Smooth muscle cell (in vitro differentiated cells): ENCODE results near the gene TMEM119. TPM values are rescaled to one million over a fixed set of nuclear protein-coding genes. Genes with fewer than 3 reads are reported as not detected.

ENCODE experiments used
- DNase-seq: peaks from one replicate; lab custom pipeline; 2025; ENCODE audit not compliant: unreplicated experiment; lab: John Stamatoyannopoulos, UW
- H2AFZ ChIP-seq: fragments of 200-600 bp; sonication (generic); 2 replicates; pipeline ENCODE4 v1.6.0; 2016; ENCODE audit warnings: antibody characterized with exemption, low read depth, mild to moderate bottlenecking
- H3F3A ChIP-seq: fragments of 200-600 bp; sonication (generic); 2 replicates; pipeline ENCODE4 v1.6.0; 2017; ENCODE audit warnings: antibody characterized with exemption, low read depth
- H3K27ac ChIP-seq: fragments of 200-600 bp; sonication (generic); 2 replicates; pipeline ENCODE4 v1.5.1; 2016; ENCODE audit warnings: low read depth, mild to moderate bottlenecking
- H3K27me3 ChIP-seq: fragments of 200-600 bp; sonication (generic); 2 replicates; pipeline ENCODE4 v1.6.1; 2016; ENCODE audit warnings: low read depth, mild to moderate bottlenecking
- H3K36me3 ChIP-seq: fragments of 200-600 bp; sonication (generic); 2 replicates; pipeline ENCODE4 v1.5.1; 2016; ENCODE audit warnings: low read depth
- H3K4me1 ChIP-seq: fragments of 200-600 bp; sonication (generic); 2 replicates; pipeline ENCODE4 v1.5.1; 2016; ENCODE audit warnings: low read depth
- H3K4me2 ChIP-seq: fragments of 200-600 bp; sonication (generic); 2 replicates; pipeline ENCODE4 v1.6.0; 2016; ENCODE audit warnings: mild to moderate bottlenecking
- H3K4me3 ChIP-seq: fragments of 200-600 bp; sonication (generic); 2 replicates; pipeline ENCODE4 v1.5.1; 2016; ENCODE audit warnings: mild to moderate bottlenecking
- H3K79me2 ChIP-seq: fragments of 200-600 bp; sonication (generic); 2 replicates; pipeline ENCODE4 v1.6.0; 2016; ENCODE audit warnings: low read depth, mild to moderate bottlenecking
- H3K9ac ChIP-seq: fragments of 200-600 bp; sonication (generic); 2 replicates; pipeline ENCODE4 v1.6.0; 2016; ENCODE audit warnings: low read depth
- H3K9me3 ChIP-seq: fragments of 200-600 bp; sonication (generic); replicated peaks from 2 replicates; pipeline ENCODE4 v1.5.1; 2016; ENCODE audit warnings: low read depth
- H4K20me1 ChIP-seq: fragments of 200-600 bp; sonication (generic); 2 replicates; pipeline ENCODE4 v1.6.0; 2016; ENCODE audit warnings: low read depth
- CTCF ChIP-seq: fragments of 200-600 bp; sonication (generic); IDR thresholded peaks from 2 replicates; pipeline ENCODE4 v1.5.1; 2017; ENCODE audit warnings: borderline replicate concordance, mild to moderate bottlenecking, antibody characterized with exemption; ENCODE audit not compliant: insufficient read depth, poor library complexity, severe bottlenecking
- WGBS: methylation state at CpG from one replicate; pipeline ENCODE4 v1.1.7; 2016; ENCODE audit warnings: low lambda C conversion rate; 5-methylcytosine and 5-hydroxymethylcytosine counted together
- polyA plus RNA-seq: library from polyadenylated mRNA; unstranded; fragments of >200 nt; fragmentation: Nextera tagmentation; extraction: Ambion mirVana; gene quantifications from 2 replicates; pipeline ENCODE4 v1.2.1, GENCODE V29; 2016
- total RNA-seq: library from RNA; depleted of rRNA; stranded (reverse); fragments of >200 nt; gene quantifications from 2 replicates; pipeline ENCODE4 v1.2.3, GENCODE V29; 2014

The TMEM119 gene
- total and polyA plus RNA-seq, 2 experiments from 2014 or later = 40.9 to 103 TPM

- no peak overlapping the region for H2AFZ ChIP-seq
- H3K4me1 ChIP-seq = no peaks in the 10 kb centered on the region
- no peaks in the 10 kb centered on the region for H4K20me1 ChIP-seq
- peaks cover 11% of the 10 kb centered on the region for H3K36me3 ChIP-seq
- H3K27me3 ChIP-seq = no peaks in the 10 kb centered on the region
- WGBS = 73% methylated on average over 3 of the region's 3 CpGs
- H3F3A ChIP-seq = peaks cover 19% of the 10 kb centered on the region
- no peak overlapping the region for H3K4me3 ChIP-seq
- no peak for DNase-seq
- H3K9ac ChIP-seq = no peak overlapping the region
- H3K4me2 ChIP-seq = no peak overlapping the region
- peak overlapping the region; percentile 7 for H3K27ac ChIP-seq
- peak; percentile 53 for TF ChIP-seq CTCF
- H3K79me2 ChIP-seq = no peaks in the 10 kb centered on the region
- H3K9me3 ChIP-seq = no peaks in the 10 kb centered on the region
Measured at GRCh38 chr12:108570743-108571608, 26.9 kb downstream of the TMEM119 start.

- Histone ChIP-seq H3K36me3 (peaks cover 11% of the 10 kb centered on the region), H3K9me3 (no peaks in the 10 kb centered on the region), H3K9ac (no peak overlapping the region), H3K4me2 (no peak overlapping the region), H3K27ac (no peak overlapping the region), H3K4me3 (no peak overlapping the region), H2AFZ (no peak overlapping the region), H3K4me1 (no peaks in the 10 kb centered on the region), H4K20me1 (peaks cover 8% of the 10 kb centered on the region), H3K27me3 (no peaks in the 10 kb centered on the region), H3K79me2 (peaks cover 6% of the 10 kb centered on the region), H3F3A (peaks cover 19% of the 10 kb centered on the region)
- no peak for DNase-seq
- WGBS = 92% methylated on average over 10 of the region's 10 CpGs
- TF ChIP-seq CTCF = no peak
Measured at GRCh38 chr12:108568338-108569154, 29.3 kb downstream of the TMEM119 start.

GRCh38 chr12:108567406-108568337 lies 30.2 kb downstream of the TMEM119 start:
- no peaks in the 10 kb centered on the region for H3K4me1 ChIP-seq
- no peaks in the 10 kb centered on the region for H3K27me3 ChIP-seq
- no peak for TF ChIP-seq CTCF
- no peak overlapping the region for H2AFZ ChIP-seq
- H3K79me2 ChIP-seq = peaks cover 13% of the 10 kb centered on the region
- H3K4me3 ChIP-seq = no peak overlapping the region
- 60% methylated on average over 7 of the region's 7 CpGs for WGBS
- peaks cover 8% of the 10 kb centered on the region for H4K20me1 ChIP-seq
- no peak overlapping the region for H3K27ac ChIP-seq
- no peak overlapping the region for H3K9ac ChIP-seq
- no peaks in the 10 kb centered on the region for H3K9me3 ChIP-seq
- H3K36me3 ChIP-seq = peaks cover 11% of the 10 kb centered on the region
- H3F3A ChIP-seq = peaks cover 19% of the 10 kb centered on the region
- DNase-seq = no peak
- no peak overlapping the region for H3K4me2 ChIP-seq
